ENCODE data around the gene S100A4. TPM values are rescaled to one million over a fixed set of nuclear protein-coding genes. Genes with fewer than 3 reads are reported as not detected.
A peak's percentile ranks its signal among the peaks of the same experiment; 100 is the strongest.

Gene S100A4
- total RNA-seq, 1 donor from 2014 or later = 337 TPM

GRCh38 chr1:153509729-153510354, 35.8 kb downstream of the S100A4 start:
- Mint-ChIP-seq H3K27me3 (ENCODE audit: unreplicated experiment) (no peaks in the 10 kb centered on the region), H3K9me3 (ENCODE audit: unreplicated experiment) (no peaks in the 10 kb centered on the region), H3K27ac (ENCODE audit: unreplicated experiment) (no peak overlapping the region), H3K4me1 (ENCODE audit: unreplicated experiment) (peaks cover 42% of the 10 kb centered on the region), H3K4me3 (ENCODE audit: unreplicated experiment) (no peak overlapping the region), H3K36me3 (ENCODE audit: unreplicated experiment) (no peaks in the 10 kb centered on the region)
- peak; percentile 63 for TF ChIP-seq CTCF (IDR thresholded peaks at IDR 0.05)
- DNase-seq (ENCODE audit: extremely low spot score, unreplicated experiment) = no peak

DNA sequence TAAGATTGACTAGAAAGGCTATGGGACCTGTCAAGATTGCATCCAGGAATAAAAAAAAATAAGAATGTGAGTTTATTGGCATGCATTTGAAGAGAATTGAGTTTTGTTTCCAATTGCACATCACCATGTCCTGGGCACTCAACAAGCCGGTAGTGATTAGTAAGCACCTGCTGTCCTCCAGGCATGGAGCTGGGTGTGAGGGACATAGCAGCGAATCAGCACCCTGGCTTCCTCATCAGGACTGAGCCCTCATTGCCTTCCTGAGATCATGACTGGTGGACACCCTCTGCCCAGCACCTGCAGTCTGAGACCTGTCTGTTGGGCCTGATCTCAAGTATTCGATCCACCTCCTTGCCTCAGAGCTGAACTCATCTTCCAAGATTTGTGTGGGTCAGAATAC, 36.6 kb downstream of the S100A4 start:
- no peak for TF ChIP-seq CTCF (IDR thresholded peaks at IDR 0.05)
- H3K27me3 Mint-ChIP-seq (ENCODE audit: unreplicated experiment) = no peaks in the 10 kb centered on the region
- no peaks in the 10 kb centered on the region for H3K36me3 Mint-ChIP-seq (ENCODE audit: unreplicated experiment)
- no peak overlapping the region for H3K27ac Mint-ChIP-seq (ENCODE audit: unreplicated experiment)
- H3K4me1 Mint-ChIP-seq (ENCODE audit: unreplicated experiment) = peaks cover 42% of the 10 kb centered on the region
- H3K4me3 Mint-ChIP-seq (ENCODE audit: unreplicated experiment) = no peak overlapping the region
- H3K9me3 Mint-ChIP-seq (ENCODE audit: unreplicated experiment) = no peaks in the 10 kb centered on the region
- no peak for DNase-seq (ENCODE audit: extremely low spot score, unreplicated experiment)

GRCh38 chr1:153507926-153508583, 37.6 kb downstream of the S100A4 start:
- no peaks in the 10 kb centered on the region for H3K9me3 Mint-ChIP-seq (ENCODE audit: unreplicated experiment)
- no peak for DNase-seq (ENCODE audit: extremely low spot score, unreplicated experiment)
- H3K4me1 Mint-ChIP-seq (ENCODE audit: unreplicated experiment) = peaks cover 41% of the 10 kb centered on the region
- no peak overlapping the region for H3K4me3 Mint-ChIP-seq (ENCODE audit: unreplicated experiment)
- H3K27me3 Mint-ChIP-seq (ENCODE audit: unreplicated experiment) = no peaks in the 10 kb centered on the region
- no peak for TF ChIP-seq CTCF (IDR thresholded peaks at IDR 0.05)
- H3K27ac Mint-ChIP-seq (ENCODE audit: unreplicated experiment) = peak overlapping the region; percentile 66
- H3K36me3 Mint-ChIP-seq (ENCODE audit: unreplicated experiment) = no peaks in the 10 kb centered on the region

DNA sequence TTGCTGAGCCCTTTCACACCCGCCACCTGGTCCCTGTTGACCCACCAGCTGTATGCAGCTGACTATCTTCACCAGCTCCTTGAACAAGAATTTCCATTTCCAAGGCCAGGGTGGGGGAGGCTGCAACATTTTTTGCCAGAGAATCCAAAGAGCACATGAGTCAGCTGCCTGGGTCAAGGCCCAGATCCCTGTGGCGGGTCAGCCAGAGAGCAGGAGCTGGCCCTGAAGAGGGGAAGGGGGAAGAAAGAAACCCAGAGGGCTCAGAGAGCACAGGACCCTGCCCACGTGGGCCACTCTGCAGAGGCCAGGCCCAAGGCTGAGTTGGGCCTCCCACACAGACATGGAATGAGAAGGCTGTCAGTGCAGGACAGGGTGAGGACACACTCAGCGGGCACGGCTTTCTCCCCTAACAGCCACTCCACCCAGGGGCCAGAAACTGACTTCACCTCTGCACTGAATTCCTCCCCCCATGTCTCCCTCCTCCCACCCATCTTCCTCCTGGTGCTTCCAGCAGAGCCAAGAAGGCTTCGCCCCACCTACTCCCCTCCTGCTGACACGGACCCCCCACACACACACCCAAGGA, 38.7 kb downstream of the S100A4 start:
- DNase-seq (ENCODE audit: extremely low spot score, unreplicated experiment) = no peak
- Mint-ChIP-seq H3K36me3 (ENCODE audit: unreplicated experiment) (no peaks in the 10 kb centered on the region), H3K9me3 (ENCODE audit: unreplicated experiment) (no peaks in the 10 kb centered on the region), H3K27ac (ENCODE audit: unreplicated experiment) (peak overlapping the region; percentile 73), H3K4me3 (ENCODE audit: unreplicated experiment) (no peak overlapping the region), H3K27me3 (ENCODE audit: unreplicated experiment) (peaks cover 2% of the 10 kb centered on the region), H3K4me1 (ENCODE audit: unreplicated experiment) (peaks cover 38% of the 10 kb centered on the region)
- no peak for TF ChIP-seq CTCF (IDR thresholded peaks at IDR 0.05)

DNA sequence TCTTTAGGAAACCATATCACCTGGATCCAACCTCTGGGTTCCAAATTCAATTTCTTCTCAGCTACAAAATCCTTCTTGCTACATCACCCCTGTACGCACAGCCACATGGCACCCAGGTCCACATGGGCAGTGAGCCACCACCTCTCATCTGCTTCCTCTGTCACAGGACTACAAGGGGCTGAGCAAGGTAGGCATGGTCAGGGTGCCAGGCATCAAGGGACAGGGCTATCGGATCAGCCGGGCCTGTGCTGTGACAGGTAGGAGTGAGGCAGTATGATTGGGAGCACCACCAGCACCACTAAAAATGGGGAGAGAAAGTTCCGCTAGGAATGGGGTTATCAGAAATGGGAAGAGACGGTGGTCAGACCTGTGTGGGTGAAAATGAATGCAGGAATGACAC, 39.2 kb downstream of the S100A4 start:
- Mint-ChIP-seq H3K4me3 (ENCODE audit: unreplicated experiment) (no peak overlapping the region), H3K27me3 (ENCODE audit: unreplicated experiment) (peaks cover 5% of the 10 kb centered on the region), H3K36me3 (ENCODE audit: unreplicated experiment) (no peaks in the 10 kb centered on the region), H3K27ac (ENCODE audit: unreplicated experiment) (peak overlapping the region; percentile 73), H3K4me1 (ENCODE audit: unreplicated experiment) (peaks cover 32% of the 10 kb centered on the region), H3K9me3 (ENCODE audit: unreplicated experiment) (no peaks in the 10 kb centered on the region)
- DNase-seq (ENCODE audit: extremely low spot score, unreplicated experiment) = no peak
- TF ChIP-seq CTCF (IDR thresholded peaks at IDR 0.05) = no peak
